H9 (cell line): ENCODE data around the gene LEKR1. TPM values are rescaled to one million over a fixed set of nuclear protein-coding genes. Genes with fewer than 3 reads are reported as not detected.

Experiments used
- DNase-seq: peaks from one replicate; pipeline ENCODE4 v3.0.0-alpha.2; 2017
- H2AFZ ChIP-seq: one replicate; pipeline ENCODE4 v1.6.1; 2013; ENCODE audit warnings: mild to moderate bottlenecking, low read length, control low read depth, moderate library complexity
- H2AK5ac ChIP-seq: 2 replicates; pipeline ENCODE4 v1.6.1; 2013; ENCODE audit warnings: low read length, control low read depth, mixed read lengths; ENCODE audit not compliant: insufficient read length
- H2BK120ac ChIP-seq: one replicate; pipeline ENCODE4 v1.6.1; 2013; ENCODE audit warnings: low read depth, mild to moderate bottlenecking, low read length, control low read depth, inconsistent platforms; ENCODE audit not compliant: poor library complexity, severe bottlenecking
- H2BK12ac ChIP-seq: 2 replicates; pipeline ENCODE4 v1.6.1; 2013; ENCODE audit warnings: low read length, control low read depth, mixed read lengths, low read depth; ENCODE audit not compliant: insufficient read length
- H2BK15ac ChIP-seq: 2 replicates; pipeline ENCODE4 v1.6.1; 2013; ENCODE audit warnings: low read depth, low read length, control low read depth
- H2BK20ac ChIP-seq: one replicate; pipeline ENCODE4 v1.6.1; 2013; ENCODE audit warnings: low read depth, mild to moderate bottlenecking, low read length, control low read depth, inconsistent platforms; ENCODE audit not compliant: poor library complexity, severe bottlenecking
- H2BK5ac ChIP-seq: 2 replicates; pipeline ENCODE4 v1.6.1; 2013; ENCODE audit warnings: low read length, control low read depth, mixed read lengths; ENCODE audit not compliant: insufficient read length
- H3K14ac ChIP-seq: 2 replicates; pipeline ENCODE4 v1.6.1; 2013; ENCODE audit warnings: low read length, control low read depth; ENCODE audit not compliant: insufficient read depth
- H3K18ac ChIP-seq: 2 replicates; pipeline ENCODE4 v1.6.1; 2013; ENCODE audit warnings: low read depth, mild to moderate bottlenecking, mixed read lengths, low read length, control low read depth; ENCODE audit not compliant: insufficient read length
- H3K23ac ChIP-seq: 2 replicates; pipeline ENCODE4 v1.6.1; 2013; ENCODE audit warnings: low read length, control low read depth, mixed read lengths, low read depth; ENCODE audit not compliant: insufficient read length
- H3K23me2 ChIP-seq: 2 replicates; pipeline ENCODE4 v1.6.1; 2013; ENCODE audit warnings: low read depth, mild to moderate bottlenecking, mixed read lengths, low read length, control low read depth; ENCODE audit not compliant: insufficient read length, poor library complexity, severe bottlenecking
- H3K27ac ChIP-seq: 2 replicates; pipeline ENCODE4 v1.5.1; 2013; ENCODE audit warnings: low read length, control low read depth, mixed read lengths, low read depth; ENCODE audit not compliant: insufficient read length
- H3K27me3 ChIP-seq: 2 replicates; pipeline ENCODE4 v1.6.1; 2013; ENCODE audit warnings: low read length, control low read depth, inconsistent platforms; ENCODE audit not compliant: insufficient read depth
- H3K4ac ChIP-seq: 2 replicates; pipeline ENCODE4 v1.6.1; 2013; ENCODE audit warnings: low read depth, mild to moderate bottlenecking, control low read depth, inconsistent platforms, low read length, moderate library complexity
- H3K4me1 ChIP-seq: 2 replicates; pipeline ENCODE4 v1.6.1; 2013; ENCODE audit warnings: low read length, control low read depth, inconsistent platforms; ENCODE audit not compliant: insufficient read depth
- H3K4me2 ChIP-seq: 2 replicates; pipeline ENCODE4 v1.6.1; 2013; ENCODE audit warnings: low read length, control low read depth, mixed read lengths; ENCODE audit not compliant: insufficient read length, insufficient read depth
- H3K56ac ChIP-seq: 2 replicates; pipeline ENCODE4 v1.6.1; 2013; ENCODE audit warnings: low read depth, mild to moderate bottlenecking, mixed read lengths, low read length, control low read depth; ENCODE audit not compliant: insufficient read length
- H3K79me1 ChIP-seq: 2 replicates; pipeline ENCODE4 v1.6.1; 2013; ENCODE audit warnings: low read depth, mild to moderate bottlenecking, moderate library complexity, low read length, control low read depth, inconsistent platforms; ENCODE audit not compliant: insufficient read depth, poor library complexity, severe bottlenecking
- H3K79me2 ChIP-seq: 2 replicates; pipeline ENCODE4 v1.6.1; 2013; ENCODE audit warnings: low read length, control low read depth, inconsistent platforms; ENCODE audit not compliant: insufficient read depth
- H3K9ac ChIP-seq: 2 replicates; pipeline ENCODE4 v1.6.1; 2013; ENCODE audit warnings: low read length, control low read depth, mixed read lengths; ENCODE audit not compliant: insufficient read length; ENCODE audit errors: extremely low read depth
- H3K9me3 ChIP-seq: one replicate; pipeline ENCODE4 v1.6.1; 2013; ENCODE audit warnings: low read depth, low read length, inconsistent platforms; ENCODE audit not compliant: control insufficient read depth
- H3T11ph ChIP-seq: one replicate; pipeline ENCODE4 v1.6.1; 2013; ENCODE audit warnings: mild to moderate bottlenecking, low read length, control low read depth, inconsistent platforms
- H4K20me1 ChIP-seq: one replicate; pipeline ENCODE4 v1.6.1; 2013; ENCODE audit not compliant: control insufficient read depth, insufficient read length, insufficient read depth
- H4K5ac ChIP-seq: 2 replicates; pipeline ENCODE4 v1.6.1; 2013; ENCODE audit warnings: low read depth, mild to moderate bottlenecking, mixed read lengths, low read length, control low read depth; ENCODE audit not compliant: insufficient read length
- H4K8ac ChIP-seq: replicated peaks from 2 replicates; pipeline ENCODE4 v1.6.1; 2013; ENCODE audit warnings: low read length, control low read depth, mixed read lengths, low read depth; ENCODE audit not compliant: insufficient read length
- H4K91ac ChIP-seq: 2 replicates; pipeline ENCODE4 v1.6.1; 2013; ENCODE audit warnings: low read depth, mild to moderate bottlenecking, moderate library complexity, mixed read lengths, low read length, control low read depth; ENCODE audit not compliant: insufficient read length
- H3K27ac Mint-ChIP-seq, 3 experiments: 2 replicates in 2 of 3; 3 replicates in 1 of 3; pipeline ENCODE4 v1.8.0; 2020 to 2021; ENCODE audit warnings: mixed read lengths in 3 of 3, mild to moderate bottlenecking in 1 of 3, moderate library complexity in 1 of 3
- H3K27me3 Mint-ChIP-seq: 2 replicates; pipeline ENCODE4 v1.8.0; 2021; ENCODE audit warnings: low read depth, mild to moderate bottlenecking, moderate library complexity, mixed read lengths
- H3K36me3 Mint-ChIP-seq, 3 experiments: 2 replicates in 2 of 3; 3 replicates in 1 of 3; pipeline ENCODE4 v1.8.0; 2020 to 2021; ENCODE audit warnings: low read depth in 3 of 3, mixed read lengths in 3 of 3; ENCODE audit not compliant: insufficient read depth in 1 of 3
- H3K4me1 Mint-ChIP-seq, 2 experiments: 2 replicates each; pipeline ENCODE4 v1.8.0; 2020; ENCODE audit warnings: mixed read lengths in 2 of 2
- H3K4me3 Mint-ChIP-seq, 2 experiments: 2 replicates in 1 of 2; 3 replicates in 1 of 2; pipeline ENCODE4 v1.8.0; 2020 to 2021; ENCODE audit warnings: mild to moderate bottlenecking in 2 of 2, mixed read lengths in 2 of 2, moderate library complexity in 1 of 2
- H3K9me3 Mint-ChIP-seq, 2 experiments: 2 replicates in 1 of 2; 3 replicates in 1 of 2; pipeline ENCODE4 v1.8.0; 2020; ENCODE audit warnings: mild to moderate bottlenecking in 2 of 2, mixed read lengths in 2 of 2, moderate library complexity in 1 of 2
- WGBS: extraction: QIAGEN DNeasy Blood & Tissue Kit; methylation state at CpG from one replicate; pipeline ENCODE4 v1.1.7; 2013; ENCODE audit warnings: missing lambda C conversion rate, low lambda C conversion rate, mixed read lengths; ENCODE audit not compliant: insufficient read length; ENCODE audit errors: extremely low coverage; 5-methylcytosine and 5-hydroxymethylcytosine counted together
- total RNA-seq: library from RNA; stranded (reverse); gene quantifications from 2 replicates; pipeline ENCODE4 v1.2.1, GENCODE V29; 2021
- TF ChIP-seq, protein P1 (sequence below): fragments of 200-600 bp; sonication (generic); conservative IDR thresholded peaks from 3 replicates; pipeline ENCODE4 v1.8.0; 2021; ENCODE audit warnings: antibody characterized with exemption, mild to moderate bottlenecking

The LEKR1 gene
- total RNA-seq, 1 experiment from 2014 or later = not detected

DNA sequence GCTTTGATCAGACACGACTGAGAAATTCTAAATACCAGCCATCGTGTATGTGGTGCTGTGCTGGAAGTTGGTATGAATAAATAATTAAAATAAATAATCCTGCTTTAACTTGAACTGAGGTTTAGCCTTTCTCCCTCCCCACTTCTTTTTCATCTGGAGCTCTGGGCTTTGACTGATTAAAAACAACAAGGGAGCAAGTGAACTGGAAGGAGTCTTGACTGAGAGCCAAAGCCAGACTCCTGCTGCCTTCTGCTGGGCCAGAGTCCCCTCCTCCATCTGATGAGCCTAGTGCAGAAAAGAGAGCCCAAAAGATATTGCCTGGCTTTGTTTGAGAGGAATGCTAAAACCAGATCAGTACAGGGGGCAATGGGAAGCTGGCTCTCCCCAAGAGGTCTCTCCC is 237.8 kb downstream of the LEKR1 start:
- no peak overlapping the region for H3K18ac ChIP-seq
- no peak overlapping the region for H3K27ac Mint-ChIP-seq
- no peak overlapping the region for H2AK5ac ChIP-seq
- H2BK120ac ChIP-seq = no peak overlapping the region
- H3K23ac ChIP-seq = no peak overlapping the region
- no peak overlapping the region for H3K4me2 ChIP-seq
- no peak overlapping the region for H3K9ac ChIP-seq
- H3K9me3 ChIP-seq = no peaks in the 10 kb centered on the region
- H2BK12ac ChIP-seq = no peak overlapping the region
- H3K4me1 ChIP-seq = peaks cover 9% of the 10 kb centered on the region; the same call in 1 of the 2 replicates
- H2BK5ac ChIP-seq = no peak overlapping the region
- TF ChIP-seq, protein P1, sequence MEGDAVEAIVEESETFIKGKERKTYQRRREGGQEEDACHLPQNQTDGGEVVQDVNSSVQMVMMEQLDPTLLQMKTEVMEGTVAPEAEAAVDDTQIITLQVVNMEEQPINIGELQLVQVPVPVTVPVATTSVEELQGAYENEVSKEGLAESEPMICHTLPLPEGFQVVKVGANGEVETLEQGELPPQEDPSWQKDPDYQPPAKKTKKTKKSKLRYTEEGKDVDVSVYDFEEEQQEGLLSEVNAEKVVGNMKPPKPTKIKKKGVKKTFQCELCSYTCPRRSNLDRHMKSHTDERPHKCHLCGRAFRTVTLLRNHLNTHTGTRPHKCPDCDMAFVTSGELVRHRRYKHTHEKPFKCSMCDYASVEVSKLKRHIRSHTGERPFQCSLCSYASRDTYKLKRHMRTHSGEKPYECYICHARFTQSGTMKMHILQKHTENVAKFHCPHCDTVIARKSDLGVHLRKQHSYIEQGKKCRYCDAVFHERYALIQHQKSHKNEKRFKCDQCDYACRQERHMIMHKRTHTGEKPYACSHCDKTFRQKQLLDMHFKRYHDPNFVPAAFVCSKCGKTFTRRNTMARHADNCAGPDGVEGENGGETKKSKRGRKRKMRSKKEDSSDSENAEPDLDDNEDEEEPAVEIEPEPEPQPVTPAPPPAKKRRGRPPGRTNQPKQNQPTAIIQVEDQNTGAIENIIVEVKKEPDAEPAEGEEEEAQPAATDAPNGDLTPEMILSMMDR = no peak
- H3K27me3 Mint-ChIP-seq = peaks cover 66% of the 10 kb centered on the region
- no peak overlapping the region for H4K8ac ChIP-seq
- H3K23me2 ChIP-seq = no peaks in the 10 kb centered on the region
- no peak overlapping the region for H3T11ph ChIP-seq
- no peak overlapping the region for H4K5ac ChIP-seq
- no peak overlapping the region for H2BK20ac ChIP-seq
- H3K14ac ChIP-seq = no peak overlapping the region
- peaks cover 0 to 10% (median 2%) of the 10 kb centered on the region in 3 experiments; a peak in 3 of 7 replicates for H3K36me3 Mint-ChIP-seq
- no peaks in the 10 kb centered on the region for H3K79me1 ChIP-seq
- no peak overlapping the region for H3K4me3 Mint-ChIP-seq
- no peak overlapping the region for H3K27ac ChIP-seq
- DNase-seq = no peak
- no peaks in the 10 kb centered on the region for H3K79me2 ChIP-seq
- no peak overlapping the region for H4K91ac ChIP-seq
- no peak overlapping the region for H3K4ac ChIP-seq
- H3K27me3 ChIP-seq = no peaks in the 10 kb centered on the region
- WGBS = no CpG with 5 or more reads among the region's 2 CpGs
- no peak overlapping the region for H2AFZ ChIP-seq
- H3K56ac ChIP-seq = no peak overlapping the region
- peaks cover 50 to 51% of the 10 kb centered on the region in 2 experiments for H3K4me1 Mint-ChIP-seq
- no peak overlapping the region for H2BK15ac ChIP-seq
- peaks cover 0 to 3% of the 10 kb centered on the region in 2 experiments; a peak in 2 of 5 replicates for H3K9me3 Mint-ChIP-seq
- H4K20me1 ChIP-seq = no peaks in the 10 kb centered on the region
